Measurements from ENCODE around the gene NUDT4. TPM values are rescaled to one million over a fixed set of nuclear protein-coding genes. Genes with fewer than 3 reads are reported as not detected.

Gene NUDT4
- total RNA-seq, 1 experiment from 2014 or later: 236 TPM

GRCh38 chr12:93369505-93369904, 8.2 kb upstream of the NUDT4 start:
- no peaks in the 10 kb centered on the region for H3K27me3 ChIP-seq (replicated peaks; ENCODE audit: control insufficient read depth, insufficient read depth, low read length)
- peaks cover 13% of the 10 kb centered on the region for H3K4me1 Mint-ChIP-seq (ENCODE audit: low read depth, unreplicated experiment)
- no peaks in the 10 kb centered on the region for H3K27me3 Mint-ChIP-seq (ENCODE audit: insufficient read depth, unreplicated experiment)
- no peak for DNase-seq
- no peaks in the 10 kb centered on the region for H3K9me3 Mint-ChIP-seq (ENCODE audit: unreplicated experiment)
- H3K36me3 Mint-ChIP-seq (ENCODE audit: insufficient read depth, unreplicated experiment): no peaks in the 10 kb centered on the region
- H3K4me3 ChIP-seq (ENCODE audit: low read depth, low read length): no peak overlapping the region
- no peak overlapping the region for H3K27ac Mint-ChIP-seq (ENCODE audit: unreplicated experiment)
- peaks cover 29% of the 10 kb centered on the region for H3K4me1 ChIP-seq
- no TSS peak for BruUV-seq (replicated peaks)
- intact Hi-C loops (cut with micrococcal nuclease; ENCODE audit: unreplicated experiment): no loop called here
- H3K4me3 Mint-ChIP-seq (ENCODE audit: unreplicated experiment): no peak overlapping the region
- TF ChIP-seq CTCF (IDR thresholded peaks at IDR 0.05; ENCODE audit: insufficient read depth in 1 of 2, low read depth in 1 of 2, low read length in 1 of 2, severe bottlenecking in 1 of 2, unreplicated experiment in 1 of 2): no peak
- CTCF ChIA-PET: no interaction called here
- no peaks in the 10 kb centered on the region for H3K9me3 ChIP-seq
- H3K36me3 ChIP-seq (ENCODE audit: control insufficient read depth, insufficient read depth, low read length): no peaks in the 10 kb centered on the region
- POLR2A ChIA-PET: no interaction called here

- H3K4me3 ChIP-seq (ENCODE audit: low read depth, low read length): no peak overlapping the region
- no peaks in the 10 kb centered on the region for H3K27me3 Mint-ChIP-seq (ENCODE audit: insufficient read depth, unreplicated experiment)
- DNase-seq: peak; percentile 59 to 69
- ChIA-PET CTCF (interaction anchor here (0.6 kb wide), 1 partner anchor 329 kb away, joined by 8 read pairs; no protein-coding TSS in a partner anchor), POLR2A (no interaction called here)
- H3K27me3 ChIP-seq (replicated peaks; ENCODE audit: control insufficient read depth, insufficient read depth, low read length): no peaks in the 10 kb centered on the region
- no peak for TF ChIP-seq CTCF (IDR thresholded peaks at IDR 0.05; ENCODE audit: insufficient read depth in 1 of 2, low read depth in 1 of 2, low read length in 1 of 2, severe bottlenecking in 1 of 2, unreplicated experiment in 1 of 2)
- H3K9me3 Mint-ChIP-seq (ENCODE audit: unreplicated experiment): no peaks in the 10 kb centered on the region
- H3K27ac Mint-ChIP-seq (ENCODE audit: unreplicated experiment): peak overlapping the region; percentile 54
- BruUV-seq (replicated peaks): no TSS peak
- H3K9me3 ChIP-seq: no peaks in the 10 kb centered on the region
- peak overlapping the region; percentile 34 for H3K4me3 Mint-ChIP-seq (ENCODE audit: unreplicated experiment)
- peaks cover 13% of the 10 kb centered on the region for H3K4me1 Mint-ChIP-seq (ENCODE audit: low read depth, unreplicated experiment)
- H3K36me3 ChIP-seq (ENCODE audit: control insufficient read depth, insufficient read depth, low read length): no peaks in the 10 kb centered on the region
- H3K4me1 ChIP-seq: peaks cover 40% of the 10 kb centered on the region
- H3K36me3 Mint-ChIP-seq (ENCODE audit: insufficient read depth, unreplicated experiment): no peaks in the 10 kb centered on the region
- intact Hi-C loops (cut with micrococcal nuclease; ENCODE audit: unreplicated experiment): no loop called here
Observed at GRCh38 chr12:93370947-93371346, 6.8 kb upstream of the NUDT4 start.

GRCh38 chr12:93373961-93374656, 3.6 kb upstream of the NUDT4 start:
- peaks cover 20% of the 10 kb centered on the region for H3K4me1 Mint-ChIP-seq (ENCODE audit: low read depth, unreplicated experiment)
- Histone ChIP-seq H3K36me3 (ENCODE audit: control insufficient read depth, insufficient read depth, low read length) (no peaks in the 10 kb centered on the region), H3K4me1 (peaks cover 42% of the 10 kb centered on the region), H3K4me3 (ENCODE audit: low read depth, low read length) (no peak overlapping the region), H3K9me3 (no peaks in the 10 kb centered on the region), H3K27me3 (replicated peaks; ENCODE audit: control insufficient read depth, insufficient read depth, low read length) (no peaks in the 10 kb centered on the region)
- intact Hi-C loops (cut with micrococcal nuclease; ENCODE audit: unreplicated experiment): no loop called here
- CTCF ChIA-PET: no interaction called here
- POLR2A ChIA-PET: interaction anchor here (1.0 to 1.1 kb wide), 2 partner anchors 59 to 219 kb away, joined by 4 to 5 read pairs; no protein-coding TSS in a partner anchor
- no peaks in the 10 kb centered on the region for H3K9me3 Mint-ChIP-seq (ENCODE audit: unreplicated experiment)
- no peak for DNase-seq
- peaks cover 24% of the 10 kb centered on the region for H3K36me3 Mint-ChIP-seq (ENCODE audit: insufficient read depth, unreplicated experiment)
- H3K27me3 Mint-ChIP-seq (ENCODE audit: insufficient read depth, unreplicated experiment): no peaks in the 10 kb centered on the region
- peak overlapping the region; percentile 7 for H3K4me3 Mint-ChIP-seq (ENCODE audit: unreplicated experiment)
- no peak overlapping the region for H3K27ac Mint-ChIP-seq (ENCODE audit: unreplicated experiment)
- no peak for TF ChIP-seq CTCF (IDR thresholded peaks at IDR 0.05; ENCODE audit: insufficient read depth in 1 of 2, low read depth in 1 of 2, low read length in 1 of 2, severe bottlenecking in 1 of 2, unreplicated experiment in 1 of 2)
- no TSS peak for BruUV-seq (replicated peaks)
